Amniotic epithelial cell (primary cell): ENCODE measurements around the gene CERKL.

Experiments used
- DNase-seq: peaks from one replicate; pipeline ENCODE4 v3.0.0-alpha.2; 2010; ENCODE audit warnings: low read depth

CERKL gene

GRCh38 chr2:181520253-181520652, 136.7 kb downstream of the CERKL start:
- DNase-seq: no peak

- no peak for DNase-seq
These were observed 139.1 kb downstream of the CERKL start for GRCh38 chr2:181517685-181518301.

DNA sequence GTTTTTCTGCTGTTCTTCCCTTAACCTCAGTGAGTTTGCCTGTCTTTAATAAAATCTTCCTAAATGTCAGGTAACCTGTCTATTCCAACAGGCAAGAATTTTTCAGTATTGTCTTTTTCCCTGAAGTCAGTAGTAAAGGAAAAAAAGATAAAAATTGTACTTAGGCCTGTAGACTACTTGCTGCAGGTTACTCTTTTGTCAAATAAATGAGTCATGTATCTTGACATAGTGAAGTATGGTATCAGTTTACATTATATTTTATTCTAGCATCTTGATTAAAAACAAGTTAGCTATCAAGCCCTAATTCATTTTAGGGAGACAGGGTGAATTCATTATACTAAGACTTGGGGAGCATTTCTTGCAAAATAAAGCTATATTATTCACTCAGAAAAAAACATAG, 139.9 kb downstream of the CERKL start:
- DNase-seq: no peak

- no peak for DNase-seq
These were observed 141.2 kb downstream of the CERKL start for GRCh38 chr2:181515719-181516118.

- no peak for DNase-seq
These were observed 156.7 kb downstream of the CERKL start for GRCh38 chr2:181500201-181500600.

GRCh38 chr2:181499231-181499630, 157.7 kb downstream of the CERKL start:
- no peak for DNase-seq
